ENCODE data around the gene AHNAK.
A peak's percentile ranks its signal among the peaks of the same experiment; 100 is the strongest.
"Not testable (repeated sequence)": the region's sequence is repeated elsewhere in the genome, so short reads cannot be mapped to it uniquely, and the experiment has no call there.

The AHNAK gene

GRCh38 chr11:62571493-62571892 is 24.9 kb upstream of the AHNAK start:
- DNase-seq = not testable (repeated sequence)

- not testable (repeated sequence) for DNase-seq
Observed at GRCh38 chr11:62570903-62571302, 24.3 kb upstream of the AHNAK start.

GRCh38 chr11:62569611-62570010 is 23.0 kb upstream of the AHNAK start:
- no peak for DNase-seq

GRCh38 chr11:62567018-62567633 is 20.5 kb upstream of the AHNAK start:
- no peak for DNase-seq

GRCh38 chr11:62566247-62566646 is 19.6 kb upstream of the AHNAK start:
- DNase-seq = no peak

- no peak for DNase-seq
Observed at GRCh38 chr11:62565100-62565802, 18.6 kb upstream of the AHNAK start.

- not testable (repeated sequence) for DNase-seq
Observed at GRCh38 chr11:62561677-62562230, 15.1 kb upstream of the AHNAK start.

- DNase-seq = peak; percentile 98
Observed at GRCh38 chr11:62560566-62561103, 14.0 kb upstream of the AHNAK start.

GRCh38 chr11:62559626-62560025 is 13.0 kb upstream of the AHNAK start:
- DNase-seq = not testable (repeated sequence)

- DNase-seq = no peak
Observed at GRCh38 chr11:62559204-62559603, 12.6 kb upstream of the AHNAK start.

GRCh38 chr11:62558669-62559068 is 12.1 kb upstream of the AHNAK start:
- DNase-seq = no peak

- DNase-seq = no peak
Observed at GRCh38 chr11:62556875-62557631, 10.4 kb upstream of the AHNAK start.

- DNase-seq = peak; percentile 98
Observed at GRCh38 chr11:62556108-62556874, 9.7 kb upstream of the AHNAK start.

- DNase-seq = no peak
Observed at GRCh38 chr11:62555464-62556107, 9.0 kb upstream of the AHNAK start.

GRCh38 chr11:62554387-62555167 is 8.0 kb upstream of the AHNAK start:
- no peak for DNase-seq

- peak; percentile 95 for DNase-seq
Observed at GRCh38 chr11:62553839-62554361, 7.3 kb upstream of the AHNAK start.

- DNase-seq = peak; percentile 99
Observed at GRCh38 chr11:62553080-62553838, 6.7 kb upstream of the AHNAK start.

- peak; percentile 81 for DNase-seq
Observed at GRCh38 chr11:62552485-62553079, 6.0 kb upstream of the AHNAK start.

GRCh38 chr11:62550478-62550877 is 3.9 kb upstream of the AHNAK start:
- not testable (repeated sequence) for DNase-seq

Measured in HCEC 1CT (cell line).